H7 (cell line): ENCODE results near the gene CFAP100. TPM values are rescaled to one million over a fixed set of nuclear protein-coding genes. Genes with fewer than 3 reads are reported as not detected.
A peak's percentile ranks its signal among the peaks of the same experiment; 100 is the strongest.

Source experiments
- DNase-seq: peaks from one replicate; pipeline ENCODE4 v3.0.0; 2012
- H3K27me3 ChIP-seq: 2 replicates; pipeline ENCODE4 v1.6.0; 2011; ENCODE audit warnings: mild to moderate bottlenecking, low read length; ENCODE audit not compliant: control insufficient read depth, insufficient read depth
- H3K36me3 ChIP-seq: replicated peaks from 2 replicates; pipeline ENCODE4 v1.5.1; 2011; ENCODE audit warnings: low read length; ENCODE audit not compliant: control insufficient read depth, insufficient read depth
- H3K4me3 ChIP-seq: 2 replicates; pipeline ENCODE4 v1.5.1; 2011; ENCODE audit warnings: low read depth, mild to moderate bottlenecking, control low read depth, low read length, moderate library complexity; ENCODE audit not compliant: insufficient read depth
- total RNA-seq: library from RNA; depleted of rRNA; stranded (reverse); fragments of >200 nt; shearing (Covaris generic); gene quantifications from 2 replicates; pipeline ENCODE4 v1.2.3, GENCODE V29; 2014

The CFAP100 gene
- total RNA-seq, 1 experiment from 2014 or later, result 0.24 TPM

- Histone ChIP-seq H3K4me3 (no peak overlapping the region), H3K36me3 (peaks cover 7% of the 10 kb centered on the region), H3K27me3 (no peaks in the 10 kb centered on the region)
- no peak for DNase-seq
These were observed 45.4 kb downstream of the CFAP100 start for GRCh38 chr3:126439968-126440708.

- DNase-seq, result no peak
These were observed 45.9 kb downstream of the CFAP100 start for GRCh38 chr3:126440709-126440995.

GRCh38 chr3:126441256-126441880, 46.7 kb downstream of the CFAP100 start:
- Histone ChIP-seq H3K36me3 (peaks cover 5% of the 10 kb centered on the region), H3K4me3 (no peak overlapping the region), H3K27me3 (no peaks in the 10 kb centered on the region)
- no peak for DNase-seq

More at GRCh38 chr3:126440709-126440995, 45.9 kb downstream of the CFAP100 start:
- peaks cover 7% of the 10 kb centered on the region for H3K36me3 ChIP-seq
- no peaks in the 10 kb centered on the region for H3K27me3 ChIP-seq
- no peak overlapping the region for H3K4me3 ChIP-seq

GRCh38 chr3:126442094-126442855, 47.6 kb downstream of the CFAP100 start:
- DNase-seq, result no peak
- Histone ChIP-seq H3K4me3 (no peak overlapping the region), H3K27me3 (no peaks in the 10 kb centered on the region), H3K36me3 (peaks cover 3% of the 10 kb centered on the region)

- Histone ChIP-seq H3K36me3 (peaks cover 3% of the 10 kb centered on the region), H3K27me3 (no peaks in the 10 kb centered on the region), H3K4me3 (no peak overlapping the region)
- DNase-seq, result no peak
These were observed 48.1 kb downstream of the CFAP100 start for GRCh38 chr3:126442856-126443242.

GRCh38 chr3:126445506-126445905, 50.8 kb downstream of the CFAP100 start:
- Histone ChIP-seq H3K4me3 (no peak overlapping the region), H3K27me3 (no peaks in the 10 kb centered on the region)
- no peak for DNase-seq

GRCh38 chr3:126446301-126446700, 51.6 kb downstream of the CFAP100 start:
- DNase-seq, result peak; percentile 85
- Histone ChIP-seq H3K36me3 (peaks cover 3% of the 10 kb centered on the region), H3K4me3 (no peak overlapping the region), H3K27me3 (no peaks in the 10 kb centered on the region)

More at GRCh38 chr3:126445506-126445905, 50.8 kb downstream of the CFAP100 start:
- H3K36me3 ChIP-seq, result peaks cover 3% of the 10 kb centered on the region

- H3K36me3 ChIP-seq, result peaks cover 3% of the 10 kb centered on the region
- H3K27me3 ChIP-seq, result no peaks in the 10 kb centered on the region
- DNase-seq, result no peak
- no peak overlapping the region for H3K4me3 ChIP-seq
These were observed 52.1 kb downstream of the CFAP100 start for GRCh38 chr3:126446791-126447190.

GRCh38 chr3:126447456-126448106, 52.9 kb downstream of the CFAP100 start:
- Histone ChIP-seq H3K36me3 (peaks cover 4% of the 10 kb centered on the region), H3K4me3 (no peak overlapping the region), H3K27me3 (no peaks in the 10 kb centered on the region)
- no peak for DNase-seq

- Histone ChIP-seq H3K36me3 (peaks cover 3% of the 10 kb centered on the region), H3K27me3 (no peaks in the 10 kb centered on the region), H3K4me3 (no peak overlapping the region)
- DNase-seq, result no peak
These were observed 53.6 kb downstream of the CFAP100 start for GRCh38 chr3:126448136-126448892.

GRCh38 chr3:126448893-126449180, 54.1 kb downstream of the CFAP100 start:
- Histone ChIP-seq H3K4me3 (no peak overlapping the region), H3K36me3 (peaks cover 3% of the 10 kb centered on the region), H3K27me3 (no peaks in the 10 kb centered on the region)
- DNase-seq, result no peak

- Histone ChIP-seq H3K27me3 (no peaks in the 10 kb centered on the region), H3K36me3 (peaks cover 5% of the 10 kb centered on the region), H3K4me3 (no peak overlapping the region)
- no peak for DNase-seq
These were observed 54.9 kb downstream of the CFAP100 start for GRCh38 chr3:126449621-126450051.

GRCh38 chr3:126450219-126450618, 55.5 kb downstream of the CFAP100 start:
- no peaks in the 10 kb centered on the region for H3K27me3 ChIP-seq
- H3K36me3 ChIP-seq, result peaks cover 5% of the 10 kb centered on the region
- H3K4me3 ChIP-seq, result no peak overlapping the region
- no peak for DNase-seq

GRCh38 chr3:126450744-126451143, 56.0 kb downstream of the CFAP100 start:
- H3K36me3 ChIP-seq, result peaks cover 5% of the 10 kb centered on the region
- no peak overlapping the region for H3K4me3 ChIP-seq
- H3K27me3 ChIP-seq, result no peaks in the 10 kb centered on the region
- DNase-seq, result no peak
